Panc1 (cell line): Measurements from ENCODE around the gene TWSG1. TPM values are rescaled to one million over a fixed set of nuclear protein-coding genes. Genes with fewer than 3 reads are reported as not detected.
"Not testable (repeated sequence)": the region's sequence is repeated elsewhere in the genome, so short reads cannot be mapped to it uniquely, and the experiment has no call there.

Experiments used
- ATAC-seq: fragments of 200-7000 bp; cut with Tn5 transposase; 2 replicates; pipeline ENCODE4 v1.9.1; 2020; ENCODE audit warnings: mild to moderate bottlenecking, moderate library complexity
- BruUV-seq: library from RNA; stranded (reverse); fragments of 400-500 nt; replicated peaks from 2 replicates; lab custom pipeline; 2021; lab: Mats Ljungman, UMichigan
- CTCF ChIA-PET: fragments of 300-600 bp; sonication (Branson Sonifier 250); formaldehyde crosslinking; loops from one replicate; lab custom pipeline; 2022; ENCODE audit warnings: antibody characterized with exemption; lab: Charles Lee
- POLR2A ChIA-PET: fragments of 300-600 bp; sonication (Branson Sonifier 250); formaldehyde crosslinking; loops from one replicate; lab custom pipeline; 2022; ENCODE audit warnings: antibody characterized with exemption; lab: Charles Lee
- DNase-seq: peaks from one replicate; pipeline ENCODE4 v3.0.0-alpha.2; 2010; ENCODE audit warnings: low read depth, low spot score
- H3K27ac ChIP-seq: 2 replicates; pipeline ENCODE4 v1.5.1; 2011; ENCODE audit warnings: mild to moderate bottlenecking, low read length, inconsistent platforms
- H3K27me3 ChIP-seq: fragments of 200-500 bp; sonication (Bioruptor generic); 2 replicates; pipeline ENCODE4 v1.6.0; 2014; ENCODE audit warnings: low read length, inconsistent platforms; ENCODE audit not compliant: control insufficient read depth, insufficient read depth
- H3K36me3 ChIP-seq: fragments of 200-500 bp; sonication (Bioruptor generic); 2 replicates; pipeline ENCODE4 v1.5.1; 2014; ENCODE audit warnings: inconsistent platforms, mild to moderate bottlenecking, low read length, moderate library complexity; ENCODE audit not compliant: control insufficient read depth, insufficient read depth
- H3K4me1 ChIP-seq: 2 replicates; pipeline ENCODE4 v1.5.1; 2011; ENCODE audit warnings: inconsistent platforms, mild to moderate bottlenecking, low read length, moderate library complexity; ENCODE audit not compliant: control insufficient read depth, insufficient read depth
- H3K4me3 ChIP-seq, 2 experiments: 2 replicates each; pipeline ENCODE4 v1.5.1; 2011 to 2012; ENCODE audit warnings: low read depth in 2 of 2, low read length in 2 of 2, mild to moderate bottlenecking in 2 of 2, inconsistent platforms in 1 of 2, moderate library complexity in 1 of 2
- H3K9me3 ChIP-seq: fragments of 200-500 bp; sonication (Bioruptor generic); 2 replicates; pipeline ENCODE4 v1.5.1; 2014; ENCODE audit warnings: low read depth, mild to moderate bottlenecking, inconsistent platforms, low read length, moderate library complexity; ENCODE audit not compliant: control insufficient read depth, insufficient read depth
- CTCF ChIP-seq: fragments of 450-650 bp; IDR thresholded peaks from 2 replicates; pipeline ENCODE4 v1.5.1; 2017; ENCODE audit warnings: mild to moderate bottlenecking
- POLR2AphosphoS5 ChIP-seq: IDR thresholded peaks from 2 replicates; pipeline ENCODE4 v1.6.1; 2012; ENCODE audit warnings: mild to moderate bottlenecking, low read depth, low read length, moderate library complexity
- REST ChIP-seq, 2 experiments: IDR thresholded peaks; 2 replicates each; pipeline ENCODE4 v1.6.1; 2011 to 2012; ENCODE audit warnings: low read depth in 2 of 2, control low read depth in 1 of 2, low read length in 1 of 2, mild to moderate bottlenecking in 1 of 2, moderate library complexity in 1 of 2; ENCODE audit not compliant: insufficient read depth in 1 of 2
- SIN3A ChIP-seq: IDR thresholded peaks from 2 replicates; pipeline ENCODE4 v1.6.1; 2012; ENCODE audit warnings: low read depth, mild to moderate bottlenecking, low read length, moderate library complexity, borderline replicate concordance; ENCODE audit not compliant: insufficient read depth
- TCF7L2 ChIP-seq: IDR thresholded peaks from 2 replicates; pipeline ENCODE4 v1.6.1; 2011; ENCODE audit warnings: mild to moderate bottlenecking, low read depth, low read length, inconsistent platforms
- in situ Hi-C: cut with HindIII; loops from 2 replicates; pipeline ENCODE4 v1.10.0; 2016; ENCODE audit warnings: low sequenced_read_pairs, low pct_unique_long_range_greater_than_20kb
- intact Hi-C: fragments of 100-400 bp; cut with micrococcal nuclease; formaldehyde crosslinking; loops from one replicate; pipeline ENCODE4 v1.10.0; 2022; ENCODE audit not compliant: unreplicated experiment
- total RNA-seq: library from RNA; stranded (reverse); gene quantifications from one replicate; pipeline ENCODE4 v1.2.1, GENCODE V29; 2021; ENCODE audit not compliant: unreplicated experiment

The TWSG1 gene
- total RNA-seq, 1 experiment from 2014 or later = 54.1 TPM

DNA sequence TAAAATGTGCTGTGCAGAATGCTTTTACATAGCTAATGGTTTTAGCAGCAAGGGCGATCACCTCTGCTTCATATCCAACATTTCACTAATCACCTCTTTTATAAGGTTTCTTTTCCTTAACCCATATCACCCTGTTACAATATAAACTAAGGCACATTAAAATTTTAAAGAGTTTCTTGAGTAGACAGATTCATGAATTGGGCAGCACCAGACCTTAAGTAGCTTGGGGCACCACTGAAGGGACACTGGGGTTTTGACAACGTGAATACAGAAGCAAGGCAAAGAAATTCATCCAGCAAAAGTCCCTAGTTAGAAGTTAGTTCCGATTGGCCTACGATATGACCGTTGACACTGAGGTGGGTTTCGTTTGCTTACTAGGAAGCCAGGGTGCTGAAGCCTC is 96.7 kb downstream of the TWSG1 start:
- BruUV-seq = no TSS peak
- H3K4me3 ChIP-seq = no peak overlapping the region
- ChIA-PET CTCF (no interaction called here), POLR2A (no interaction called here)
- no peak for TF ChIP-seq TCF7L2
- no peak for TF ChIP-seq CTCF
- TF ChIP-seq REST (IDR thresholded peaks at IDR 0.05; ENCODE audit: insufficient read depth in 1 of 2, low read depth in 2 of 2, low read length in 1 of 2) = no peak
- intact Hi-C loops (no loop called here), in situ Hi-C loops (no loop called here)
- no peaks in the 10 kb centered on the region for H3K9me3 ChIP-seq
- no peaks in the 10 kb centered on the region for H3K27me3 ChIP-seq
- DNase-seq (no peak), ATAC-seq (no peak)
- no peak overlapping the region for H3K27ac ChIP-seq
- no peaks in the 10 kb centered on the region for H3K4me1 ChIP-seq
- H3K36me3 ChIP-seq = no peaks in the 10 kb centered on the region

- H3K9me3 ChIP-seq, intact Hi-C loops, BruUV-seq, H3K4me3 ChIP-seq, DNase-seq, H3K36me3 ChIP-seq, POLR2A ChIA-PET, CTCF ChIA-PET, H3K27ac ChIP-seq, in situ Hi-C loops, ATAC-seq, H3K4me1 ChIP-seq, H3K27me3 ChIP-seq: not testable (repeated sequence)
These were observed 98.5 kb downstream of the TWSG1 start for GRCh38 chr18:9433122-9433521.

- intact Hi-C loops (no loop called here), in situ Hi-C loops (no loop called here)
- TF ChIP-seq TCF7L2 = no peak
- TF ChIP-seq POLR2AphosphoS5 = no peak
- no peak for TF ChIP-seq REST (IDR thresholded peaks at IDR 0.05; ENCODE audit: insufficient read depth in 1 of 2, low read depth in 2 of 2, low read length in 1 of 2)
- no peak for TF ChIP-seq CTCF
- no peak for TF ChIP-seq SIN3A
- Histone ChIP-seq H3K27me3 (no peaks in the 10 kb centered on the region), H3K9me3 (no peaks in the 10 kb centered on the region), H3K4me1 (no peaks in the 10 kb centered on the region), H3K4me3 (no peak overlapping the region), H3K27ac (no peak overlapping the region), H3K36me3 (no peaks in the 10 kb centered on the region)
- BruUV-seq = no TSS peak
- ChIA-PET CTCF (no interaction called here), POLR2A (no interaction called here)
- ATAC-seq (no peak; the same call in 1 of the 2 replicates), DNase-seq (no peak)
These were observed 99.1 kb downstream of the TWSG1 start for GRCh38 chr18:9433671-9434121.
